Measurements from ENCODE around the gene MRPS24.
"Not testable (repeated sequence)": the region's sequence is repeated elsewhere in the genome, so short reads cannot be mapped to it uniquely, and the experiment has no call there.

MRPS24 gene

GRCh38 chr7:43830917-43831316 lies 38.4 kb downstream of the MRPS24 start:
- DNase-seq, result not testable (repeated sequence)

- no peak for DNase-seq
These were observed 43.9 kb downstream of the MRPS24 start for GRCh38 chr7:43825391-43825808.

GRCh38 chr7:43824963-43825362 lies 44.4 kb downstream of the MRPS24 start:
- no peak for DNase-seq

- not testable (repeated sequence) for DNase-seq
These were observed 44.8 kb downstream of the MRPS24 start for GRCh38 chr7:43824513-43824912.

GRCh38 chr7:43823941-43824340 lies 45.4 kb downstream of the MRPS24 start:
- no peak for DNase-seq

- not testable (repeated sequence) for DNase-seq
These were observed 45.9 kb downstream of the MRPS24 start for GRCh38 chr7:43823425-43823824.
